GM21423 (cell line): ENCODE results near the gene DGKG.

Experiments
- ATAC-seq: cut with Tn5 transposase; IDR thresholded peaks from one replicate; pipeline ENCODE4 v1.9.1; 2021; ENCODE audit warnings: mild to moderate bottlenecking, moderate library complexity; ENCODE audit not compliant: unreplicated experiment

The DGKG gene

GRCh38 chr3:186150041-186150830, 211.8 kb downstream of the DGKG start:
- ATAC-seq, result no peak

GRCh38 chr3:186149319-186149960, 212.6 kb downstream of the DGKG start:
- no peak for ATAC-seq

GRCh38 chr3:186144257-186144656, 217.8 kb downstream of the DGKG start:
- no peak for ATAC-seq

- no peak for ATAC-seq
Measured at GRCh38 chr3:186143250-186143649, 218.8 kb downstream of the DGKG start.

- ATAC-seq, result no peak
Measured at GRCh38 chr3:186142393-186142932, 219.6 kb downstream of the DGKG start.

GRCh38 chr3:186141790-186142189, 220.2 kb downstream of the DGKG start:
- ATAC-seq, result no peak

GRCh38 chr3:186138272-186138981, 223.6 kb downstream of the DGKG start:
- no peak for ATAC-seq

- ATAC-seq, result no peak
Measured at GRCh38 chr3:186137051-186137685, 224.9 kb downstream of the DGKG start.

- no peak for ATAC-seq
Measured at GRCh38 chr3:186133980-186134379, 228.1 kb downstream of the DGKG start.

GRCh38 chr3:186132487-186132886, 229.5 kb downstream of the DGKG start:
- no peak for ATAC-seq

GRCh38 chr3:186129206-186129605, 232.8 kb downstream of the DGKG start:
- ATAC-seq, result no peak

- no peak for ATAC-seq
Measured at GRCh38 chr3:186128158-186128557, 233.9 kb downstream of the DGKG start.

- ATAC-seq, result no peak
Measured at GRCh38 chr3:186127463-186127862, 234.6 kb downstream of the DGKG start.

GRCh38 chr3:186125118-186125517, 236.9 kb downstream of the DGKG start:
- no peak for ATAC-seq

- ATAC-seq, result no peak
Measured at GRCh38 chr3:186124592-186124991, 237.4 kb downstream of the DGKG start.

GRCh38 chr3:186123012-186123411, 239.0 kb downstream of the DGKG start:
- no peak for ATAC-seq

- no peak for ATAC-seq
Measured at GRCh38 chr3:186121968-186122367, 240.1 kb downstream of the DGKG start.

GRCh38 chr3:186121278-186121677, 240.8 kb downstream of the DGKG start:
- no peak for ATAC-seq

- ATAC-seq, result no peak
Measured at GRCh38 chr3:186119499-186119898, 242.5 kb downstream of the DGKG start.

- no peak for ATAC-seq
Measured at GRCh38 chr3:186118692-186119091, 243.3 kb downstream of the DGKG start.

- ATAC-seq, result no peak
Measured at GRCh38 chr3:186117521-186118134, 244.4 kb downstream of the DGKG start.
